Ectodermal cell (in vitro differentiated cells): Measurements from ENCODE around the gene TMEM191B.
"Not testable (repeated sequence)": the region's sequence is repeated elsewhere in the genome, so short reads cannot be mapped to it uniquely, and the experiment has no call there.

Experiments
- H3K27ac ChIP-seq: 2 replicates; pipeline ENCODE4 v1.7.0; 2013; ENCODE audit warnings: mild to moderate bottlenecking, low read depth, low read length; ENCODE audit not compliant: insufficient read depth, poor library complexity, severe bottlenecking
- H3K27me3 ChIP-seq: 2 replicates; pipeline ENCODE4 v1.7.0; 2013; ENCODE audit warnings: mild to moderate bottlenecking, low read length; ENCODE audit not compliant: insufficient read depth, control insufficient read depth, poor library complexity, severe bottlenecking
- H3K36me3 ChIP-seq: one replicate; pipeline ENCODE4 v1.7.0; 2013; ENCODE audit warnings: low read length; ENCODE audit not compliant: control insufficient read depth, insufficient read depth
- H3K4me1 ChIP-seq: one replicate; pipeline ENCODE4 v1.7.0; 2013; ENCODE audit warnings: low read length; ENCODE audit not compliant: control insufficient read depth, insufficient read depth
- H3K4me3 ChIP-seq: 2 replicates; pipeline ENCODE4 v1.7.0; 2013; ENCODE audit warnings: low read depth, low read length, control low read depth; ENCODE audit not compliant: insufficient read depth
- H3K9me3 ChIP-seq: 2 replicates; pipeline ENCODE4 v1.7.0; 2013; ENCODE audit warnings: mild to moderate bottlenecking, low read length, moderate library complexity; ENCODE audit not compliant: control insufficient read depth
- WGBS, 2 experiments: methylation state at CpG; one replicate each; pipeline ENCODE4 v1.1.7; 2013; ENCODE audit warnings: missing lambda C conversion rate in 2 of 2; 5-methylcytosine and 5-hydroxymethylcytosine counted together

TMEM191B gene

DNA sequence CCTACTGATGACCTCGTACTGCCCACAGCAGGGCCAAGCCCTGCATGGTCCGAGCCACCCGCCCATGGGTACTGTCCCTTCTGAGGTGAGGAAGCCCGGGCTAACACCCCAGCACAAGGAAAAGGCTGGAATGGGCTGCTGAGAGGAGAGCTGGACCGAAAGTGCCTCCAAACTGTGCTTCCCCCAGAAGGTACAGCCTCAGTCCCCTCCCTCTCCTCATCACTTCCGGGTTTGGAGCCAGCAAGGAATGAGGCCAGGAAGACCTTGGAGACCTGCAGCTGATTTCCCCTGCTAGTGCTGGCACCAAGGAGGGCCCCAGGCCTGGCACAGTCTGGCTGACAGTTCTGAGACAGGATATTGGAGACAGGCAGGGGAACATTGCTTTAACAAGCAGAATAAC is 31.3 kb downstream of the TMEM191B start:
- H3K4me3 ChIP-seq, H3K36me3 ChIP-seq, H3K9me3 ChIP-seq, H3K27me3 ChIP-seq, H3K4me1 ChIP-seq, H3K27ac ChIP-seq: not testable (repeated sequence)
- no CpG with 5 or more reads among the region's 6 CpGs for WGBS, 2 experiments

DNA sequence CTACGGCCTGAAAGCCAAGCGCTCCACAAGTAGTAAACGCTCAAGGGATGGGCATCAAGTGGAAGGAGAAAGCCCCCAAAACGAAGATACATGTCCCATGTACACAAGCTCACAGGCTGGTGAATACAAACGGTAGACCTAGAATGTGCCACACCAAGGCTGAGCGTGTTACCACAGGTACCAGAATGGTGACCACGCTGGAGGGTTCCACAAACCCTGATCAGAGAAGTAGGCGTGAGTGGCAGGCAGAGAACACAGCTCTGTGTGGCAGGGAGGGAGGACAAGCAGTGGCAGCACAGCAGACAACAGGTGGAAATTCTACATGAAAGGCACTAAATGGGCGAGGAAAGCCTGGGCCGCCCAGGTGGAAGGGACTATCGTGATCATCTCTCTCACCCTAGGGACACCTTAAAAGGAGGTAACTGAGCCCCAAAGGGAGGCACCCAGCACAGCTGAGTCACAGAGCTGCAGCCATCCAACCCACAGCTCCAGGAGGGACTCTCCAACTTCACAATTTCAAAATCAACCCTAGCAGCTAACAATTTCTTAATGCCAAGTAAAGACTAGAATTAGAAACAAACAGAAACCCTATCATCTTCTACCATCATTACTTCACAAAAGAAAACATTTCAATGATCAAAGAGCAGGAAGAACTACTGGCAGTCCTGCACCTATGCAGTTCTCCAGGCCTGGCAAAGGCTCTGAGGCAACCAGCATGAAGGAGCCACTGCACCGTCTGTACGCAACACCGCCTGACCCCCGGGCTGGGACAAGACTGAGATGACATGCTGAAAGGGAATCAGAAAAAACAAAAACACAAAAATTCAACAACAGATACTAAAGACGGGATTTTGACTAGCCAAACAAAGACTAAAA is 32.7 kb downstream of the TMEM191B start:
- not testable (repeated sequence) for H3K36me3 ChIP-seq, H3K4me1 ChIP-seq, H3K9me3 ChIP-seq, H3K27ac ChIP-seq, H3K27me3 ChIP-seq, H3K4me3 ChIP-seq
- WGBS, 2 experiments, result no CpG with 5 or more reads among the region's 16 CpGs

DNA sequence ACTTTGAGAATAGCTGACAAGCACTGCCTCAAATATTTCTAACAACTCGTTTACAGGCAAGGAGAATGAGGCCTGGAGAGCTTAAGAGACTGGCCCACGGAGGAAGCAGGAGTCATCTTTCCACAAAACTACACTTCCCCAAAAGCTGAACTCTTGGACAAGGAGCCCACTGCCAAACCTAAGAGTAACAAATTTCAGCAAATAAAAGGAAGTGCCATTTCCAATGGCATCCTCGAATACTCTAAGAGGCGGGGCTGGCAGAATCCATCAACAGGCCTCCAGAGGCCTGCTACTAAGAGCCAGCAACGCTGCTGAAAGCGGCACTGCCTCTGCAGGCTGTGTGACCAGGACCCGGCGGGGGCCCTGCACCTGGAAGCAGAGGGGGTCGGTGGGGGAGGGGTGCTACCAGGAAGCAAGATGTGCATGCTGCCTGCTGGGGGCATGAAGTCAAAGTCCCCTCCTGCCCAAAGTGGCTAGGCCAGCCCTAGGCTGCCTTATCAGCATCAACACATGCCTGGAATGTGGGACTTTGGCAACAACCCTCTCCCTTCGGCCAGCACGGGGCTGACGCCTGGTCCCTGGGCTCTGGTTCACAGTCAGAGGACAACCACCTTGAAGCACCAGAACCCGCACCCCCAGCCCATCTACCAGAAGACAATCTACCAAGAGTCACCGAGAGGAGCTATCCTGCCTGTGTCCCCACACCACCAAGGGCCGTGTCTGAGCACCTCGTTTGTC is 43.1 kb downstream of the TMEM191B start:
- not testable (repeated sequence) for H3K27ac ChIP-seq, H3K9me3 ChIP-seq, H3K36me3 ChIP-seq, H3K4me1 ChIP-seq, H3K27me3 ChIP-seq, H3K4me3 ChIP-seq
- no CpG with 5 or more reads among the region's 16 CpGs for WGBS, 2 experiments

DNA sequence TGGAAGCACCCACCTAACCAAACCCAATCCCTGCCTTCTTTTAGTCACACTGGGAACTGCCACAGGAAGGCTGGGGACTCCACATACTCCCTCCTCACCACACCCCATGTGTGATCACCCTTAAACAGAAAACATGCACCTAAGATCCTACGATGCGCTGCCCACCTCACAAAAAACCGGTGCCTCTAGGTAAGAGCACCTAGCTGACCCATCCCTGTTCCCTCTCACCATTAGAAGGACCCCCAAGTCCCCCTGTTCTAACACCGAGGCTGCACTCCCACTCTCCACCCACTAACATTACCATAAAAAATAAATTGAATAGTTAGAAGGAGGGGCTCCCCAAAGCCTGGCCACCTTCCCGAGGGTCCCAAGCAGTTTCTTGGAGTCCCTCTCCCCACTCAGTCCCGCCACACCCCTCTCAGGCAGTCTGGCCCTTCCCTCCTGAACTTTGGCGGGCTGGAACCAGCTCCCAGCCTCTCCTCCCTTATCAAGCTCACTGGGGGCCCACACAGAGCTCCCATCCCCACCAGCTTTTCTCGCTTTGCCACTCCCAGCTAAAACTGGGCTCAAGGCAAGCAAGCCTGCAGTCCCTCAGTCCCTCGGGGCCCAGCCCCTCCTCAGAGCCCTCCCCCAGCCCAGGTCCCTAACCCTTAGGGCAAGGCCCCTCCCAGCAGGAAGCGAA is 46.0 kb downstream of the TMEM191B start:
- 61 to 72% methylated on average over 4 to 5 of the region's 10 CpGs for WGBS, 2 experiments
- not testable (repeated sequence) for H3K4me1 ChIP-seq, H3K36me3 ChIP-seq, H3K27me3 ChIP-seq, H3K27ac ChIP-seq, H3K9me3 ChIP-seq, H3K4me3 ChIP-seq

DNA sequence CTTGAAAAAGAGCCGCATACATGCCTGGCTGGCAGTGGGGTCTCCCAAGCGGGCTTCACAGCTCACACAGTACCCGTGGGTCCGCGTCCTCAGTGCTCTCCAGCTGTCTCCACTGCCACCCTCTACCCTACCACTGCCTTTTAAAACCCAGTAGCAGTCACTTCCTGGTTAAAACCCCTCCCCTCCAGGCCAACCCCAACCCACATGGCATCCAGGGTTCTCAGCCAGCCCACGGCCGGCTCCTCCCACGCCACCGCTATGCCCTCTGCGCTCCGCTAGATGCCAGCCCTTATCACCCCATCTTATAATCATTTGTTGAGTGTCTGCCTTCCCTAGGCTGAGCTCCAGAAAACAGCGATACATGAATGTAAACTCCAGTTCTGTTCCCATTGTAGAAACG is 47.0 kb downstream of the TMEM191B start:
- H3K27ac ChIP-seq, H3K4me3 ChIP-seq, H3K27me3 ChIP-seq, H3K9me3 ChIP-seq, H3K4me1 ChIP-seq, H3K36me3 ChIP-seq: not testable (repeated sequence)
- no CpG with 5 or more reads among the region's 13 CpGs for WGBS, 2 experiments

DNA sequence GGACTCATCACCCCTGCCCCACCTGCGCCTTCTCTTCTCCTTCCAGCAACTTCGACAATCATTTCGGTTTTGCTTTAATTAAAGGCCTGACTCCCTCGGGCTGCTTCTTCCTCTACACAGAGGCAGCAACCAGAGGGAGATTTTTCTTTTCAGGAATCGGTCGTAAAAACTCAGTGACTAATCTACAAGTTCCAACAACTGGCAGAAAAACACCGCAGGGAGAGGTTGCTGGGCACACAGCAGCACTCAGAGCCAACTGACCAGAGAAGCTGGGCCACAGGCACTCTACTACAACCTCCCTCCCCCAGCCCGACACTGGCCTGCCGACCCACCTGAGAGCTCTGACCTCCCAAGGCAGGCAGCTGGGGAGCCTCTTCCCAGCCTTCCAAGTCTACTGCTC is 48.1 kb downstream of the TMEM191B start:
- H3K4me3 ChIP-seq, H3K4me1 ChIP-seq, H3K27me3 ChIP-seq, H3K36me3 ChIP-seq, H3K9me3 ChIP-seq, H3K27ac ChIP-seq: not testable (repeated sequence)
- no CpG with 5 or more reads among the region's 9 CpGs for WGBS, 2 experiments

DNA sequence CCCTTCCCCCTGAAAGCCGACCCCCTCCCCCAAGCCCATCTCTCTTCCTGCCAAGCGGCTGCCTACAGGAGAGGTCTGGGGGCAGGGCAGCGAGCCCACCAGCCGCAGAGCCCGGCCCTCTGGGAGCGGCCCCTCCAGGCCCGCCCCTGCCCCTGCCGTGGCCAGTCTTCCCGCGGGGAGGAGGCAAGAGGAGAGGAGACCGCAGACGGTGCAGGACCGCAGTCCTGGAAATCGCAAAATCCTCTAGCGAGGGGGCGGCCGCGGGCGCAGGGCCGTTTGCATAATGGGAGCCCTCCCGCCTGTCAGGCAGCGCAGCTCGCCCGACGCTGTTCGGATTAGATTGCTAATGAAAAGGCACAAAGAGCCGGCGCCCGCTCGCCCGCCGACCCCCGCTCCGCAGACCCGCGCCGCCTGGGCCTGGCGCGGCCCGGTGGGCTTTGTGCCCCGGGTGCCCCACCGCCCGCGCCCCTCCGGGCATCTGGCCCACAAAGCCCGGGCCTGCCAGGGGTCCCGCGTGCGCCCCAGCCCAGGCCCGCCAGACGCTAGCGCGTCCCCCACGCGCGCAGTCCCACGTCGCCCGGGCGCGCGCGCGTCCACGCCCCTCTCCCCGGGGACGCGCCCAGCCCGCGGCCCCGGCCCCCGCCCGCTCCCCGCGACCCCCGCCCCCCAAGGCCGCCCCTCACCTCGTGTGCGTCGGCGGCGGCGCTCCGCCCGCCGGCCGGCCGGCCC is 49.7 kb downstream of the TMEM191B start:
- not testable (repeated sequence) for H3K4me3 ChIP-seq, H3K36me3 ChIP-seq, H3K4me1 ChIP-seq, H3K27ac ChIP-seq, H3K9me3 ChIP-seq, H3K27me3 ChIP-seq
- WGBS, 2 experiments, result no CpG with 5 or more reads among the region's 88 CpGs

DNA sequence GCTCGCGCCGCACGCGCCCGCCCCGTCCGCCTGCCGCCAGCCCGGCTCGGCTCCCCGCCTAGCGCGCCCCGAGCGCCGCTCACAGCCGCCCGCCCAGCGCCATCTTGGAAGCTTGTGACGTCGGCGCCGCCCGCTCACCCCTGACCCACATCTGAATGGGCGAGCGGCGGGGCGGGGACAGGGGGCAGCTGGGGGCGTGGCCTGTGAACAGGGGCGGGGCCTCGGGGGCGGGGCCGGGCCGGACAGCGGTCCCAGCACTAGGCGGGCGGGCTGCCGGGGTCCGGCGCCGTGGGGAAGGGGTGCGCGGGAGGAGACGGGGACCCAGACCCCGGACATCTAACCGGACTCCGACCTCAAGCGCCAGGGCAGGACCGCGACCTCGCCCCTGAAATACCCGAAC is 50.2 kb downstream of the TMEM191B start:
- H3K27ac ChIP-seq, H3K4me3 ChIP-seq, H3K27me3 ChIP-seq, H3K4me1 ChIP-seq, H3K9me3 ChIP-seq, H3K36me3 ChIP-seq: not testable (repeated sequence)
- WGBS, 2 experiments, result no CpG with 5 or more reads among the region's 53 CpGs
